Measurements from ENCODE around the gene GRIFIN.

GRIFIN gene, protein sequence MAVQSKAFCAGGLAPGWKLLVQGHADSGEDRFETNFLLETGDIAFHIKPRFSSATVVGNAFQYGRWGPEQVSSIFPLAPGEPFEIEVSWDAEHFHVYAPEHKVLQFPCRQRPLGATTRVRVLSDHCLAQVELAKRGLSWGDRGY

GRCh38 chr7:2476298-2476697, at the start of gene GRIFIN:
GRIFIN (minus strand) TSS chr7:2476398; CDS start chr7:2476383, 15 bp downstream.
- no peak for DNase-seq (ENCODE audit: low read depth)

DNA sequence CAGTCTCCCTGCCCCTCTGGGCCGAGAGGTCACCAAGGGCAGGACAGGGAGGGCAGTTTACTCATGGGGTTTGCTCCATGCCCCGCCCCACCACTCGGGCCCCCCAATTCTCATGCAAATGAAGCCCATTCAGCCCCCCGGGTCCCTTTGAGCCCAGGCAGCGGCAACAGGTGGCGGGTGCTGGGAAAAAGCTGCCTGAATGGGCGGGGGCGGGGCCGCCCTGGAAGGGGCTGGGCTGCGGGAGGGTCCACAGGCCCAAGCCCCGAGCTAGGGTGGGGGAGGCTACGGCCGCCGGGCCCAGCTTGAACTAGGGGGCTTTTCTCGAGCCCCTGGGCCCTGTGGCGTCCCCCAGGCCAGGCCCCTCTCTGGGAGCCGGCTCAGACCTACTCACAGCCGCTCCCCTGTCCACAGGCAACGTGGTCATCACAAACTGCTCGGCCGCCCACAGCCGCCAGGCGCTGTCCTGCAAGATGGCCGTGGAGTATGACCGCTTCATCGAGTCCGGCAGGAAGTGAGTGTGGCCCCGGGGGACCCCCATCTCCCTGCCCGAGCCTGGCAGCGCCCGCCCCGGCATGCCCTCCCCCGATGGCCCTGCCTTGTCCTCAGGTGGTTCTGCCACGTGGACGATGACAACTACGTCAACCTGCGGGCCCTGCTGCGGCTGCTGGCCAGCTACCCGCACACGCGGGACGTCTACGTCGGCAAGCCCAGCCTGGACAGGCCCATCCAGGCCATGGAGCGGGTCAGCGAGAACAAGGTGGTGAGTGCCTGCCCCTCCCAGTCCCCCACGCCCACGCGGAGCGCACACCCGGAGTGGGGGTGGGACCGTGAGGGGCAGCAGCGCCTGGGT, 48.8 kb upstream of the GRIFIN start:
- DNase-seq (ENCODE audit: low read depth), result no peak

GRCh38 chr7:2523941-2524807, 48.0 kb upstream of the GRIFIN start:
- DNase-seq (ENCODE audit: low read depth), result peak; percentile 85

DNA sequence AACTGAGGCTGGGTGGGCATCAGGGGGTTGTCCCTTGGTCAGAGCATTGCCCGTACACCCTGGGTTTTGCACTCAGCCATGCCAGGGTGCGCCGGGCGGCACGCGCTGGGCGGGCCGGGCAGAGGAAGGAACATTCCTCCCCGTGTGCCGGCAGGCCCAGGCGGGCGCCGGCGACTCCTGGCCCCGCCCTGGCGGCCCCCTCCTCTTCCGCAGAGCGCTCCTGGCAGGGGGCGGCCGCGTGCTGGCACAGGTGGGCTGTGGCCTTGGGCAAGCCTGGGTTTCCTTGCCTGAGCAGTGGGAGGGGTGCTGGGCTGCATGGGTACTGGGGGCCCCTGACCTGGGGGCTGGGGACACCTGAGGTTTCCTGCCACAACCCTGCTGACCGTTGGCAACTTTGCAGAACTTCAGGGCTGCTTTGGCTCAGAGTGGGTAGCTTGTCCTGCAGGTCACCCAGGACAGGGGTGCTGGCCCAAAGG, 47.3 kb upstream of the GRIFIN start:
- DNase-seq (ENCODE audit: low read depth), result no peak

DNA sequence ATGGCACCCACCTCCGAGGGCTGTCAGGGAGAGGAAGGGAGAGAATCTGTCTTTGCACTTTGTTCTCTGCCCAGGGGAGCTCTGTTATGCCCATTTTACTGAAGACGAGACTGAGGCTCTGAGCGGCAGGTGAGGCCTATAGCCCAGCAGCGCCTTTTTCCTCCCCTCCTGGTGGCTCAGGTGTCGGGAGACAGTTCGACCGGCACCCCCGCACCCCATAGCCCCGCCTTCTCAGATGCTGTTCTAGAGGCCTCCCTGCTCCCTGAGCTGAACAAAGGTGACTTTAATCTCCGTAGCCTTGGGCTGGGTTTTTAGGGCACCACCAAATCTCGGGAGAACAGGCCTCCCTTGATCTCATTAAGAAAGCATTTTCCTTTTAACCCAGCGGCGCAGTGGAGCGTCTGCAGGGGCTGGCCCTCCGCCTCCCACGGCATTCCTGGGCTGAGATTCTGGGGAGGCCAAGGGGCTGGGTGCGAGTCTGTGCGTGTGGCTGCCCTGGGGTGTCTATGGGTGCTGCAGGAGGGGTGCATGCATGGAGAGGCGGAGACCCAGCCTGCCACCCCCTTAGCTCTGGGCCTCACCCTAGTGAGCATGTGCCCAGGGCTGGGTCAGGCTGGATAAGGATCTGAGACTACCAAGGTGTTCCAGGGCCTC, 46.7 kb upstream of the GRIFIN start:
- peak; percentile 79 for DNase-seq (ENCODE audit: low read depth)

GRCh38 chr7:2521952-2522591, 45.9 kb upstream of the GRIFIN start:
- DNase-seq (ENCODE audit: low read depth), result peak; percentile 62

DNA sequence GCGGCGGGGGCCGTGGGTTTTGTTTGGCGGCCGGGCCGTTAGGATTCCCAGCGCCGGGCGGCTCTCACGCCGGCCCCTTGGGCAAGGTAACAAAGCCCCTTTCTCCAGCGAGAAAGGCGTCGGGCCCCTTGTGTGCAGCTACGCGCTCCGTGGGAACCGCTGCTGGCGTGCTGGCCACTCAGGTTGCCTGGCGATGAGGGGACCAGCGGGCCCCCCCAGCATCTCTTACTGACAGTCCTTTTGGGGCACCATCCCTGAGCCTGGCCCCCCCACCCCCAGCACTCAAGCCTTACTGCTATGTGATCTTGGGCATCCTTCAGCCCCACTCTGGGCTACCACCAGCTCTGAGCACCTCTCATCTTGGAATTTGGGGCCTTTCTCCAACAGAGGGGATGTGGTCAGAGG, 45.1 kb upstream of the GRIFIN start:
- peak; percentile 45 for DNase-seq (ENCODE audit: low read depth)

GRCh38 chr7:2520761-2521290, 44.6 kb upstream of the GRIFIN start:
- DNase-seq (ENCODE audit: low read depth), result peak; percentile 49

DNA sequence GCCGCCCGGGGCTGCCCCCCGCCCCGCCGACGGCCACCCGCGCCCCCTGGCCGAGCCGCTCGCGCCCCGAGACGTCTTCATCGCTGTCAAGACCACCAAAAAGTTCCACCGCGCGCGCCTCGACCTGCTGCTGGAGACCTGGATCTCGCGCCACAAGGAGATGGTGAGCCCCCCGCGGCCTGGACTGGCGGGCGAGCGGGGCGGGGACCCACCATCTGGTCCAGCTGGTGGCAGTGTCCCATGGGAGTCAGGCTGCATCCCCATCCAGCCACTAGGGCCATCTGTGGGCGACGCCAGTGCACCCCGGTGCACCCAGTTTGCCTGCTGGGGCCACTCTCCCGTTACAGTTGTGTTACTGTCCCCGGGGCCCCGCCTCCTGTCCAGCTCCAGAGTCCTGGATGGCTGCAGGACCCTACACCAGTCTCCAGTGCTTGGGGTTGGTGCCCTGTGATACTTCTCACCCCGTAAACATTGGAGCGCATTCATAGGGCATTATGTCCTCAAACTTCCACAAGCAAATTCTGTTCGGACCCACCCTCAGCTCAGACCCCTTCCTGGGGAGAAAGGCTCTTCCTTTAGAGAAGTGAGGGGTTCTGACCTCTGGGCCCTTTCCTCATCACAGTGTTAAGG, 44.0 kb upstream of the GRIFIN start:
- peak; percentile 57 for DNase-seq (ENCODE audit: low read depth)

GRCh38 chr7:2519119-2519930, 43.1 kb upstream of the GRIFIN start, which contains the start of gene LFNG:
LFNG (plus strand) TSS chr7:2519774; CDS start chr7:2519862, 88 bp downstream.
- DNase-seq (ENCODE audit: low read depth), result peak; percentile 94

DNA sequence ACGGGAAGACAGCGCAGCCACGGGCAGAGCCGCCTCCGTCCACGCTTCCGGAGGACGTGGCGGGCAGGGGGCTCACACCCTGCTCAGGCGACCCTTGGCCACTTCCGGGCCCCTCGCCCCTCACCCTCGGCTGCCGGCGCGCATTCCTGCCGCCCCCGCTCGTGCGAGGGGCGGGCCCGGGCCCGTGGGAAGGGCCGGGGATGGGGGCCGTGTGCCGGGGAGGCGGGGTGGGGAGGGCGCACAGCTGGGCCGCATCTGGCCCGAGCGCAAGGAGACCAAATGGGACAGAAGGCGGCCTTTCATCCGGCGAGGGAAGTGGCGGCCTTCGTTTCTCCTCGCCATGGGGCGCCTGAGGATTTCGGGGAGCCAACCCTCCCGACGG, 42.5 kb upstream of the GRIFIN start:
- DNase-seq (ENCODE audit: low read depth), result no peak

- DNase-seq (ENCODE audit: low read depth), result peak; percentile 58
Measured at GRCh38 chr7:2517678-2518507, 41.7 kb upstream of the GRIFIN start.

DNA sequence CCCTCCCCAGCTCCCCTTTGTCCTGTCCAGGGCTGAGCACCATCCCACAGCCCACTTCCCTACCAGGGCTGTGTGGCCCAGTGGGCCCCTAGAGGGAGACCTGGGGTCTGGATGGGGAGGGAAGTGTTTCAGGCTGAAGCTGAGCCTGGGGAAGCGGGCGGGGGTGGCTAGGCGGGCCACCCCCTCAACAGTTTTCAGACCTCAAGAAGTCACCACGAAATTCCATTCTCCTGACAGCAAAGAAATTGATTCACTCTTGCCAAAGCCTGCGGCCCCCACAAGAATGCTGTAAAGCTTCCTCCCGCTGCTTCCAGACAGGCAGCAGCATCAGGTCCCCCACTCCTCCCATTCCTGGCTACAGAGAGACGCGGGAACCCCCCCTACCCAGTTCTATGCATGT, 40.8 kb upstream of the GRIFIN start:
- peak; percentile 97 for DNase-seq (ENCODE audit: low read depth)

GRCh38 chr7:2516194-2516555, 40.0 kb upstream of the GRIFIN start:
- no peak for DNase-seq (ENCODE audit: low read depth)

GRCh38 chr7:2515424-2516193, 39.4 kb upstream of the GRIFIN start:
- DNase-seq (ENCODE audit: low read depth), result no peak

GRCh38 chr7:2514473-2515423, 38.5 kb upstream of the GRIFIN start:
- no peak for DNase-seq (ENCODE audit: low read depth)

- DNase-seq (ENCODE audit: low read depth), result no peak
Measured at GRCh38 chr7:2513702-2514101, 37.5 kb upstream of the GRIFIN start.
